Ishikawa (cell line): ENCODE results near the gene EFCAB5.

Source experiments
- CEBPB ChIP-seq: IDR thresholded peaks from 2 replicates; pipeline ENCODE4 v1.6.1; 2012
- CREB1 ChIP-seq: IDR thresholded peaks from 2 replicates; pipeline ENCODE4 v1.6.1; 2012; ENCODE audit warnings: low read depth
- FOXM1 ChIP-seq: IDR thresholded peaks from 2 replicates; pipeline ENCODE4 v1.6.1; 2012; ENCODE audit warnings: low read depth, borderline replicate concordance
- MAX ChIP-seq: IDR thresholded peaks from 2 replicates; pipeline ENCODE4 v1.6.1; 2012
- RAD21 ChIP-seq: IDR thresholded peaks from 2 replicates; pipeline ENCODE4 v1.6.1; 2012; ENCODE audit warnings: low read depth
- REST ChIP-seq: IDR thresholded peaks from 2 replicates; pipeline ENCODE4 v1.6.1; 2012; ENCODE audit warnings: low read depth, mild to moderate bottlenecking
- TCF12 ChIP-seq: IDR thresholded peaks from 2 replicates; pipeline ENCODE4 v1.6.1; 2012; ENCODE audit warnings: low read depth
- TEAD4 ChIP-seq: IDR thresholded peaks from 2 replicates; pipeline ENCODE4 v1.6.1; 2012
- YY1 ChIP-seq: IDR thresholded peaks from 2 replicates; pipeline ENCODE4 v1.6.1; 2012; ENCODE audit warnings: low read depth
- ZBTB7A ChIP-seq: IDR thresholded peaks from 2 replicates; pipeline ENCODE4 v1.6.1; 2012; ENCODE audit warnings: low read depth

GRCh38 chr17:29918016-29918415 lies 23.4 kb upstream of the EFCAB5 start:
- no peak for TF ChIP-seq REST
- TF ChIP-seq RAD21, result no peak
- no peak for TF ChIP-seq TCF12
- no peak for TF ChIP-seq FOXM1
- TF ChIP-seq ZBTB7A, result no peak
- TF ChIP-seq TEAD4, result no peak
- TF ChIP-seq CEBPB, result no peak
- no peak for TF ChIP-seq YY1
- TF ChIP-seq CREB1, result no peak
- no peak for TF ChIP-seq MAX
